Mesenchymal stem cell (in vitro differentiated cells and primary cell): ENCODE results near the gene CLEC4D.

ENCODE experiments used
- DNase-seq: peaks from one replicate; pipeline ENCODE4 v3.0.0-alpha.2; 2013
- H2AFZ ChIP-seq: one replicate; pipeline ENCODE4 v1.6.1; 2013; ENCODE audit warnings: low read depth, mild to moderate bottlenecking, control low read depth, inconsistent platforms, low read length, moderate library complexity
- H2AK5ac ChIP-seq: 2 replicates; pipeline ENCODE4 v1.6.1; 2013; ENCODE audit warnings: low read length, moderate library complexity, mild to moderate bottlenecking, inconsistent platforms; ENCODE audit not compliant: severe bottlenecking
- H2BK120ac ChIP-seq: one replicate; pipeline ENCODE4 v1.6.1; 2013; ENCODE audit warnings: low read depth, mild to moderate bottlenecking, inconsistent platforms, low read length, moderate library complexity
- H2BK12ac ChIP-seq, 2 experiments: one replicate each; pipeline ENCODE4 v1.6.1; 2013; ENCODE audit warnings: inconsistent platforms in 2 of 2, low read length in 2 of 2, mild to moderate bottlenecking in 2 of 2, moderate library complexity in 2 of 2, control low read depth in 1 of 2
- H2BK15ac ChIP-seq: one replicate; pipeline ENCODE4 v1.6.1; 2013; ENCODE audit warnings: mild to moderate bottlenecking, low read depth, inconsistent platforms; ENCODE audit not compliant: poor library complexity, severe bottlenecking
- H2BK5ac ChIP-seq: 2 replicates; pipeline ENCODE4 v1.6.1; 2013; ENCODE audit warnings: low read depth, mild to moderate bottlenecking, low read length, control low read depth, inconsistent platforms; ENCODE audit not compliant: poor library complexity, severe bottlenecking
- H3K14ac ChIP-seq, 2 experiments: one replicate each; pipeline ENCODE4 v1.6.1; 2013; ENCODE audit warnings: inconsistent platforms in 2 of 2, low read length in 2 of 2, control low read depth in 1 of 2, mild to moderate bottlenecking in 1 of 2, moderate library complexity in 1 of 2
- H3K18ac ChIP-seq, 2 experiments: one replicate each; pipeline ENCODE4 v1.6.1; 2013; ENCODE audit warnings: inconsistent platforms in 2 of 2, low read length in 2 of 2, control low read depth in 1 of 2, low read depth in 1 of 2, mild to moderate bottlenecking in 1 of 2
- H3K23ac ChIP-seq, 2 experiments: one replicate each; pipeline ENCODE4 v1.6.1; 2013; ENCODE audit warnings: inconsistent platforms in 2 of 2, low read length in 2 of 2, mild to moderate bottlenecking in 2 of 2, moderate library complexity in 2 of 2, control low read depth in 1 of 2
- H3K27ac ChIP-seq: 2 replicates; pipeline ENCODE4 v1.5.1; 2013; ENCODE audit warnings: mild to moderate bottlenecking, moderate library complexity, low read length, control low read depth, inconsistent platforms; ENCODE audit not compliant: poor library complexity, severe bottlenecking
- H3K27me3 ChIP-seq, 2 experiments: 2 replicates each; pipeline versions ENCODE4 v1.6.1 to v1.7.0; 2013; ENCODE audit warnings: low read length in 2 of 2, mild to moderate bottlenecking in 2 of 2, moderate library complexity in 2 of 2, control low read depth in 1 of 2, inconsistent platforms in 1 of 2; ENCODE audit not compliant: control insufficient read depth in 1 of 2, insufficient read depth in 1 of 2
- H3K36me3 ChIP-seq, 2 experiments: 2 replicates each; pipeline versions ENCODE4 v1.6.1 to v1.7.0; 2013; ENCODE audit warnings: low read length in 2 of 2, control low read depth in 1 of 2, inconsistent platforms in 1 of 2, low read depth in 1 of 2, mild to moderate bottlenecking in 1 of 2; ENCODE audit not compliant: insufficient read depth in 2 of 2, control insufficient read depth in 1 of 2
- H3K4ac ChIP-seq, 2 experiments: one replicate each; pipeline ENCODE4 v1.6.1; 2013; ENCODE audit warnings: inconsistent platforms in 2 of 2, low read length in 2 of 2, mild to moderate bottlenecking in 2 of 2, moderate library complexity in 2 of 2, control low read depth in 1 of 2, low read depth in 1 of 2
- H3K4me1 ChIP-seq: 2 replicates; pipeline ENCODE4 v1.6.1; 2013; ENCODE audit warnings: low read depth, low read length, control low read depth; ENCODE audit not compliant: control insufficient read depth, insufficient read depth
- H3K4me2 ChIP-seq: 2 replicates; pipeline ENCODE4 v1.6.1; 2013; ENCODE audit warnings: low read length, mild to moderate bottlenecking, inconsistent platforms; ENCODE audit not compliant: poor library complexity, severe bottlenecking
- H3K4me3 ChIP-seq, 2 experiments: 2 replicates each; pipeline versions ENCODE4 v1.5.1 to v1.7.0; 2013; ENCODE audit warnings: low read length in 2 of 2, mild to moderate bottlenecking in 2 of 2, control low read depth in 1 of 2, low read depth in 1 of 2; ENCODE audit not compliant: insufficient read depth in 1 of 2
- H3K79me1 ChIP-seq: replicated peaks from 2 replicates; pipeline ENCODE4 v1.6.1; 2013; ENCODE audit warnings: mild to moderate bottlenecking, control low read depth, low read length, inconsistent platforms; ENCODE audit not compliant: poor library complexity, severe bottlenecking
- H3K9ac ChIP-seq: 2 replicates; pipeline ENCODE4 v1.7.0; 2013; ENCODE audit warnings: mild to moderate bottlenecking, low read length, moderate library complexity
- H3K9me3 ChIP-seq: 2 replicates; pipeline ENCODE4 v1.7.0; 2013; ENCODE audit warnings: mild to moderate bottlenecking, low read length; ENCODE audit not compliant: control insufficient read depth
- H4K8ac ChIP-seq: one replicate; pipeline ENCODE4 v1.6.1; 2013; ENCODE audit warnings: inconsistent platforms, mild to moderate bottlenecking, low read length, moderate library complexity
- H4K91ac ChIP-seq: one replicate; pipeline ENCODE4 v1.6.1; 2013; ENCODE audit warnings: mild to moderate bottlenecking, low read length, inconsistent platforms
- WGBS: methylation state at CpG from one replicate; pipeline ENCODE4 v1.1.7; 2013; ENCODE audit warnings: mixed read lengths; 5-methylcytosine and 5-hydroxymethylcytosine counted together

Gene CLEC4D

GRCh38 chr12:8559676-8560075, 46.4 kb downstream of the CLEC4D start:
- Histone ChIP-seq H2AK5ac (no peak overlapping the region), H3K36me3 (no peaks in the 10 kb centered on the region), H3K9ac (no peak overlapping the region), H2BK5ac (no peak overlapping the region), H3K4me2 (no peak overlapping the region), H3K79me1 (no peaks in the 10 kb centered on the region), H3K18ac (no peak overlapping the region), H3K4ac (no peak overlapping the region), H3K27ac (no peak overlapping the region), H3K23ac (no peak overlapping the region), H3K27me3 (peaks cover 0 to 6% of the 10 kb centered on the region in 2 experiments), H3K14ac (no peak overlapping the region), H2AFZ (no peak overlapping the region), H3K9me3 (no peaks in the 10 kb centered on the region), H2BK120ac (no peak overlapping the region), H2BK15ac (no peak overlapping the region), H3K4me1 (peaks cover 2% of the 10 kb centered on the region), H3K4me3 (no peak overlapping the region), H4K8ac (no peak overlapping the region), H4K91ac (no peak overlapping the region), H2BK12ac (no peak overlapping the region)
- 78% methylated on average over 7 of the region's 11 CpGs for WGBS
- DNase-seq = no peak

GRCh38 chr12:8561011-8561410, 47.7 kb downstream of the CLEC4D start:
- DNase-seq = no peak
- H3K4ac ChIP-seq = no peak overlapping the region
- H2BK5ac ChIP-seq = no peak overlapping the region
- H3K9me3 ChIP-seq = no peaks in the 10 kb centered on the region
- peaks cover 0 to 6% of the 10 kb centered on the region in 2 experiments for H3K27me3 ChIP-seq
- no peak overlapping the region for H2AK5ac ChIP-seq
- 80% methylated on average over 4 of the region's 4 CpGs for WGBS
- no peak overlapping the region for H3K23ac ChIP-seq
- no peaks in the 10 kb centered on the region for H3K36me3 ChIP-seq
- no peak overlapping the region for H4K91ac ChIP-seq
- H2AFZ ChIP-seq = no peak overlapping the region
- no peaks in the 10 kb centered on the region for H3K4me1 ChIP-seq
- H3K18ac ChIP-seq = no peak overlapping the region
- no peak overlapping the region for H3K27ac ChIP-seq
- no peak overlapping the region for H2BK15ac ChIP-seq
- no peak overlapping the region for H3K4me3 ChIP-seq
- H3K4me2 ChIP-seq = no peak overlapping the region
- H2BK12ac ChIP-seq = no peak overlapping the region
- no peak overlapping the region for H2BK120ac ChIP-seq
- H3K9ac ChIP-seq = no peak overlapping the region
- H3K14ac ChIP-seq = no peak overlapping the region
- no peaks in the 10 kb centered on the region for H3K79me1 ChIP-seq
- no peak overlapping the region for H4K8ac ChIP-seq

- Histone ChIP-seq H4K8ac (no peak overlapping the region), H3K36me3 (no peaks in the 10 kb centered on the region), H2BK15ac (no peak overlapping the region), H3K14ac (no peak overlapping the region), H3K4ac (no peak overlapping the region), H4K91ac (no peak overlapping the region), H3K4me3 (no peak overlapping the region), H3K9ac (no peak overlapping the region), H2AK5ac (no peak overlapping the region), H3K18ac (no peak overlapping the region), H2AFZ (no peak overlapping the region), H3K79me1 (no peaks in the 10 kb centered on the region), H3K27ac (no peak overlapping the region), H2BK12ac (no peak overlapping the region), H3K4me2 (no peak overlapping the region), H3K27me3 (peaks cover 0 to 8% of the 10 kb centered on the region in 2 experiments), H3K4me1 (no peaks in the 10 kb centered on the region), H2BK5ac (no peak overlapping the region), H2BK120ac (no peak overlapping the region), H3K23ac (no peak overlapping the region), H3K9me3 (peaks cover under 1% of the 10 kb centered on the region)
- no peak for DNase-seq
- 97% methylated on average over 5 of the region's 6 CpGs for WGBS
Observed at GRCh38 chr12:8562310-8562709, 49.0 kb downstream of the CLEC4D start.

- DNase-seq = no peak
- Histone ChIP-seq H2BK15ac (no peak overlapping the region), H3K14ac (no peak overlapping the region), H3K18ac (no peak overlapping the region), H3K27me3 (peaks cover 0 to 11% of the 10 kb centered on the region in 2 experiments), H2AFZ (no peak overlapping the region), H3K23ac (no peak overlapping the region), H3K4me1 (no peaks in the 10 kb centered on the region), H2BK120ac (no peak overlapping the region), H3K27ac (no peak overlapping the region), H3K4me3 (no peak overlapping the region), H3K9me3 (peaks cover 3% of the 10 kb centered on the region), H2BK12ac (no peak overlapping the region), H3K79me1 (no peaks in the 10 kb centered on the region), H3K4me2 (no peak overlapping the region), H4K91ac (no peak overlapping the region), H2AK5ac (no peak overlapping the region), H2BK5ac (no peak overlapping the region), H3K4ac (no peak overlapping the region), H3K36me3 (no peaks in the 10 kb centered on the region), H3K9ac (no peak overlapping the region), H4K8ac (no peak overlapping the region)
- WGBS = 53% methylated on average over 2 of the region's 3 CpGs
Observed at GRCh38 chr12:8563356-8563755, 50.1 kb downstream of the CLEC4D start.
